Fibroblast of skin of left quadriceps (primary cell): Measurements from ENCODE around the gene DEFB127.
"Not testable (repeated sequence)": the region's sequence is repeated elsewhere in the genome, so short reads cannot be mapped to it uniquely, and the experiment has no call there.

Experiments used
- DNase-seq, 2 experiments: peaks; one replicate each; pipeline ENCODE4 v3.0.0-alpha.2; 2013; ENCODE audit warnings: low read depth in 2 of 2

Gene DEFB127, protein sequence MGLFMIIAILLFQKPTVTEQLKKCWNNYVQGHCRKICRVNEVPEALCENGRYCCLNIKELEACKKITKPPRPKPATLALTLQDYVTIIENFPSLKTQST

DNA sequence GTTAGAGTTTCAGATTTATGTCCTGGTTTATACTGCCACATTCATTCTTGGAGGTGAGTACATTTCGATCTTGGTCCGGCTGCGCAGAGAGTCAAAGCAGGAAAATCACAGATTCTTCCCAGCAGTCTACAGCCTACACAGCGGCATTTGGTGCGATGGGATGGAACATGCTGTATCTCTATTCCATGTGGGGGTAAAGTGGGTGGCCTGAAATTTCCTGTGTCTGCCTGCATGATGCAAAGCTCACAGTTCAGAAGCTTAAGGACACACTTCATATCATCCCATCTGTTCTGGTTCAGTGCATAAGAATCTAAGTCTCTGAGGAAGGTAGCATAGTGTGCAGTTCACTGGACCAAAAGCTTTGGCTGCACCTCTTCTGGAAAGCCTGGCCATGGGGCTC is at the start of gene DEFB127:
TSS of gene DEFB127 (plus strand) at position 301 of the 400 bp plus-strand sequence. CDS start at position 392, 91 bp downstream.
- DNase-seq, result no peak

DNA sequence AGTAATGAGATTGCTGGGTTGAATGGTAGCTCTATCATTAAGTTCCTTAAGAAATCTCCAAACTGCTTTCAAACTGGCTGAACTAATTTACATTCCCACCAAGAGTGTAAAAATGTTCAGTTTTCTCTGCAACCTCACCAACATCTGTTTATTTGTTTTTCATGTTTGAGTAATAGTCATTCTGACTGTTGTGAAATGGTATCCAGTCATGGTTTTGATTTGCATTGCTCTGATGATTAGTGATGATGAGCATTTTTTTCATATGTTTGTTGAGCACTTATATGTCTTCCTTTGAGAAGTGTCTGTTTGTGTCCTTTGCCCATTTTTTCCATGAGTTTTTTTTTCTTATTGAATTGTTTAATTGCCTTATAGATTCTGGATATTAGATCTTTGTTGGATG is 44.9 kb upstream of the DEFB127 start:
- DNase-seq, result no peak

DNA sequence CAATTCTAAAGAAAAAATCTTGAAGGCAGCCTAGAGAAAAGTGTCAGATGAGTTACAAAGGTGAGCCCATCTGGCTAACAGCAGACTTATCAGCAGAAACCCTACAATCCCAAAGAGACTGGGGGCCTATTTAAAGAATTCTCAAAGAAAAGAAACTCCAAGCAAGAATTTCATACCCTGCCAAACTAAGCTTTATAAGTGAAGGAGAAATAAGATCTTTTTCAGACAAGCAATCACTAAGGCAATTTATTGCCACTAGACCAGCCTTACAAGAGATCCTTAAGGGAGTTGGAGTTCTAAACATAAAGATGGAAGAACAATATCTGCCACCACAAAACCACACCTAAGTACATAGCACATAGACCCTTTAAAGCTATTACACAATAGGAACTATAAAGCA is 39.7 kb upstream of the DEFB127 start:
- DNase-seq, result no peak

DNA sequence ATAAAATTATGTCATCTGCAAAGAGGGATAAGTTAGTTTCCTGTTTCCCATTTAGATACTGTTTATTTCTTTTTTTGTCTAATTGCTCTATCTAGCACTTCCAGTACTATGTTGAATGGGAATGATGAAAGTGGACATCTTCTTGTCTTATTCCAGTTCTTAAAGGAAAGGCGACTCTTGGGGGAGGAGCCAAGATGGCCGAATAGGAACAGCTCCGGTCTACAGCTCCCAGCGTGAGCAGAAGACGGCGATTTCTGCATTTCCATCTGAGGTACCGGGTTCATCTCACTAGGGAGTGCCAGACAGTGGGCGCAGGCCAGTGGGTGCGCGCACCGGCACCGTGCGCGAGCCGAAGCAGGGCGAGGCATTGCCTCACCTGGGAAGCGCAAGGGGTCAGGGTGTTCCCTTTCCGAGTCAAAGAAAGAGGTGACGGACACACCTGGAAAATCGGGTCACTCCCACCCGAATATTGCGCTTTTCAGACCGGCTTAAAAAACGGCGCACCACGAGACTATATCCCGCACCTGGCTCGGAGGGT is 27.4 kb upstream of the DEFB127 start:
- not testable (repeated sequence) for DNase-seq

DNA sequence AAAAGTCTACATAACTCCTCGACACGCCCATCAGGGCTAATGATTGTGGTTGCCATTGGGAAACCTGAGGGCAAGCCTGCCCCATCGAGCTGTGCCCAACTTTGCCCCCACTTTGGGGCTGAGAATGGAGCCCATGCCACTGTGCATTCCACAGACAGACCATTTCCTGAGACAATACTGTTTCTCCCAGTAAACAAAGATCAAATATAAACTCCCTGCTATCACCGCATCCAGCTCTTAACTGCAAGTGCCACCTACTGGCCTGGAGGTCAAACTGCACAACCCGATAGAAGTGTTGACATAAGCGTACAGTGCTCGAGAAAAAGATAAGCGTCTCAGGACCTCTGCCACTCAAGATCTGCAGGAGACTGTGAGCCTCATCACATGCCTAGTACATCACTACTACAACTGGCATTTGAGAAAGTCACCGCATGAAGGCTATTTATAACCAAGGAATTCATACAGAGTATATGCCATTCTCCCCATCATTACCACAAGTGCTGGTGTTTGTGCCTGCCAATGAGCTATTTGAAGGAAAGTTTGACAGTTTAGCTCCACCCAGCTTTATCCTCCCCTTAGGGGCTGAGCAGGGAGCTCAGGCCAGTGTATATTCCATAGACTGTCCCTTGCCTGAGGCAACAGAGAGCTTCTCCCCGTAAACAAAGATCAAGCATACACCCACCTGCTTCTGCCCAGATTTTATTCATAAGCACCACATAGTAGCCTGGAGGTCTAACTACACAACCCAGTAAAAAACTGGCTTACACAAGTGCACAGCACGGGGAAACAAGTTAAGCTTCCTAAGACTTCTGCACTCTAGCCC is 19.4 kb upstream of the DEFB127 start:
- DNase-seq, result no peak

DNA sequence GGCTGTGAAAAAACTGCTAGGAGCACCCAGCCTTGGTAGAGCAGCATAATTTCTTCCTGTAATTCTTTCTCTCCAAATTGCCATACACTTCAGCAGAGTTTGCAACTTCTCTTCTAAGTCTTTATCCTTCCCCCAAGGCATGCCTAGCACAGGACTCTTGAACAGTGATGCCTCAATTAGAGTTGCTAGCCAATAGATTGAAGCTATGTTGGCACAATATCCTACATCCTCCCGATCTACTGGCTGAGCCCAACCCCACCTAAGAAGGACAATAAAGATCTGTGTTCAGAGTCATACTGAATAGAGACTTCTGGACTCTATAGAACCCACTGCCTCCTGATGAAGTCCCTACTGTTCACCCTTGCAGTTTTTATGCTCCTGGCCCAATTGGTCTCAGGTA is 15.0 kb upstream of the DEFB127 start, which contains the start of gene DEFB126:
TSS of gene DEFB126 (plus strand) at position 301 of the 400 bp plus-strand sequence. CDS start at position 340, 39 bp downstream.
- DNase-seq, result no peak

DNA sequence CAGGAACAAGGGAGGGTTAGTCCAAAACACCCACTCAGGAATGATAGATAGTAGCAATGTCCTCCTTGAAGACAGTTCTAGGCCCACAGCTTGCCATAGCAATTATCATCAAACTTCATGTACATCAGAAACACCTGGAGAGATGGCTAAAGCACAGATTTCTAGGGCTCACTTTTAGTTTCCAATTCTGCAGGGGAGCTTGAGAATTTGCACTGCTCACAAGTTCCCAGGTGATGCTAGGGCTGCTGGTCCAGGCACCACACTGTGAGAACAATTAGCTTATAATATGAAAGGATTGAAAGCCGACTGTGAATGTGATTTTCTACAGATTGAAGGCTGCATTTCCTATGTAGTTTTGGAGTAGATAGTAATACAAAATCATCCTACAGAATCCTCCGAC is 11.4 kb upstream of the DEFB127 start:
- no peak for DNase-seq

DNA sequence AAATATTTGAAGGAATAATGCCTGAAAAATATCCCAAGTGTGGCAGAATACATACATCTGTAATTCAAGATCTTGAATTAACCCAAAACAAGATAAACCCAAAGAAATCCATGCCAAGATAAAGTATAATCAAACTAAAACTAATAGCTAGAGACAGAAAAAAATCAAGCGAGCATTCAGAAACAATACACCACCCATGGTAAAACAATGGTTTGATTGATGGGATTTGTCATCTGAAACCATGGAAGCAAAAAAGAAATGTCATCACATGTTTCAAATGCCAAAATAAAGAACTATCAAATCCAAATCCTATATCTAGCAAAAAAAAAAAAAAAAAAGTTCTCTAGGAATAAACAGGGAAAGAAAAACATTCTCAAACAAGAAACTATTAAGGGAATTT is 5.1 kb upstream of the DEFB127 start:
- DNase-seq, result no peak

DNA sequence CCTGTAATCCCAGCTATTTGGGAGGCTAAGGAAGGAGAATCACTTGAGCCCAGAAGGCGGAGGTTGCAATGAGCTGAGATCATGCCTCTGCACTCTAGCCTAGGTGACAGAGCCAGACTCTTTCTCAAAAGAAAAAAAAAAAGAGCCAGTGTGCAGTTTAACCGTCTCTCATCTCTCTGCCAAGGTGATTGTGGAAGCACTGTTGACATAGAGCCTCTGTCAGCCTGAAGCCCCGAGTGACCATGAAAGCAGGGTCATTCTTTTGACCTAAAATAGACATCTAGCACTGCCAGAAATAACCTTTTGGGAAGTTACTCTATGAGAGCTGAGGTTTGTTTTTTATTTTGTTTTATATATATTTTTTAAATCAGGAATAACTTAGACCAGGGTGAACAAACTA is 7.4 kb downstream of the DEFB127 start:
- no peak for DNase-seq

DNA sequence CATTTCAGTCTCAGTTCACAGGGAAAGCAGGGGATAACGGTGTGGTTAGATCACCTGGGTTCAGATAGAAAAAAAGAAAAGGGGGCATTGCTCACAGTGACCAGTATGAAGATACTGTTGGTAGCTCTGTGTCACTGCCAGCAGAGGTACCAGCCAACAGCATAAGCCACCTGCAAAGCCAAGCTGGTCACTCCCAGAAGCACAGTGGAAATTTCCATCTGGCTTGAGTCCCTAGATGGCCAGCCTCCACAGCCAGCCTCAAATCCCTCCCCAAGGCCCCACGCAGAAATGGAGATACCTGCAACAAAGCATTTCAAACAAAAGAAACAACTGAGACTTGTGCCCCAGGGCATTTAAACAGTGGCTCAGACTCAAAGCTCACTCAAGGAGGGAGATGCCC is 11.6 kb downstream of the DEFB127 start:
- no peak for DNase-seq

DNA sequence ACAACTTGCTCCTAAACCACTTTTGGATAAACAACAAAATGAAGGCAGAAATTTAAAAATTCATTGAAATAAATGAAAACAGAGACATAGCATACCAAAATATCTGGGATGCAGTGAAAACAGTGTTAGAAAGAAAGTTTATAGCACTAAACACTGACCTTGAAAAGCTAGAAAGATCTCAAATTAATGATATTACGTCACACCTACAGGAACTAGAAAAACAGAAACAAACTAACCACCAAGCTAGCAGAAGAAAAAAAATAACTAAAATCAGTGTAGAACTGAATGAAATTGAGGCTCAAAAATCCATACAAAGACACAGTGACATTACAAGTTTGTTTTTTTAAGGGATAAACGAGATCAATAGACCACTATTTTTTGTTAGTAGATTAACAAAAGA is 27.0 kb downstream of the DEFB127 start:
- no peak for DNase-seq

DNA sequence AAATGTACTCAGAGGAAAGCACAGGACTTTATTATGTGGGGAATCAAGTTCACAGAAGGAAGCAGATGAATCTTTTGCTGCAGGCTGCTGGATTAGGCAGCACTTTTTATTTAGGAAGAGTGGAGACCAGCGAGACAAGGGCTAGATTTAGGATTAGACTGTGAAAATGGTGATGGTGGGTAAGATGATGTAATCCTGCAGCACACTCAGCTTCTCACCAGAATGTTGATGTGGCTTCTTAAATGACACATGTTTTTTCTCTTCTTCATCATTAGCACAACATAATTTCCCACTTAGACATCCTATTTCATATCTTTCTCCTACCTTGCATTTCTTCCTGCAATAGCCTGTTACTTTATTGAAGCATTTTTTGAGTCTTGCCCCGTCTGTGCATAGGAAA is 30.5 kb downstream of the DEFB127 start:
- DNase-seq, result no peak

DNA sequence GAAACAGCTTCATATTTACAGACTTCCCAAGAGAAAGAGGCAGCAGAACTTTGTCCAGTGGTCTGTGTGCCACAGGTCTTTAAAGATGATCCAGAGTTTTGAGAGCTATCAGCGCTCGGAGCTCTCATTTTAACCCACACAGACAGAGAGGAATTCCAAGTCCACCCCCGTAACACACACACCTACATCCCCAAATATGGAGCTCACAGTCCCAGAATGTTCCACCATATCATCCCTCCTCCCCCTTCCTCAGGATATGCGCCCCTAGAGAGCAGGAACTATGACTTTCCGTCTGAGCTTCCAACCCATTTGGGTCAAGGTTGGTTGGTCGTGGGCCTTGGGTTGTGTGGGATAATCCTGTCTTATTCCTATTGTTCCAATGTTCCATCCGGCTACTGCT is 32.4 kb downstream of the DEFB127 start, which contains the start of gene DEFB128:
TSS of gene DEFB128 (minus strand) at position 101 of the 400 bp plus-strand sequence. CDS start at position 13, 88 bp downstream.
- no peak for DNase-seq

DNA sequence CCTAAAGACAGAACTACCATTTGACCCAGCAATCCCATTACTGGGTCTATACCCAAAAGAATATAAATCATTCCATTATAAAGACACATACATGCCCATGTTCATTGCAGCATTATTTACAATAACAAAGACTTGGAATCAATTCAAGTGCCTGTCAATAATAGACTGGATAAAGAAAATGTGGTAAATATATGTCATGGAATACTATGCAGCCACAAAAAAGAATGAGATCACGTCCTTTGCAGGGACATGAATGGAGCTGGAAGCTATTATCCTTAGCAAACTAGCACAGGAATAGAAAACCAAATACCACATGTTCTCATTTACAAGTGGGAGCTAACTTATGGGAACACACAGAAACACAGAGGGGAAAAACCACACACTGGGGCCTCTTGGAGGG is 41.0 kb downstream of the DEFB127 start:
- no peak for DNase-seq

DNA sequence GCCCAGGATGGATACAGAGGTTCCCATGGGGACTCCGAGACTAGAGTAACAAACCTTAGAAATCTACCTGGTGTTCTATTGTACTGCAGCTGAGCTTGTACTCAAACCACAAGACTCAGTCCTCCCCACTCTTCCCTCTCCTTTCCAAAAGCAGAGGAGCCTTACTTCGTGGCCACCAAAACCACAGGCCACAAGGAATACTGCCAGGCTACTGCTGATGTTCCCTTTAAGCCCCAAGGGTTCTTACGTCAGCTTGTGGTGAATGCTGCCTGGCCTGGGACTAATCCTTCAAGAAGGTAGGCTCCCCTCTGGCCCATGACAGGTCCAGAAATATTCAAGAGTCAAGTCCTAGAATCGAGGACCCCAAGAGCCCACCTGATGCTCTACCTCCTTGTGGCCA is 42.7 kb downstream of the DEFB127 start:
- DNase-seq, result no peak

DNA sequence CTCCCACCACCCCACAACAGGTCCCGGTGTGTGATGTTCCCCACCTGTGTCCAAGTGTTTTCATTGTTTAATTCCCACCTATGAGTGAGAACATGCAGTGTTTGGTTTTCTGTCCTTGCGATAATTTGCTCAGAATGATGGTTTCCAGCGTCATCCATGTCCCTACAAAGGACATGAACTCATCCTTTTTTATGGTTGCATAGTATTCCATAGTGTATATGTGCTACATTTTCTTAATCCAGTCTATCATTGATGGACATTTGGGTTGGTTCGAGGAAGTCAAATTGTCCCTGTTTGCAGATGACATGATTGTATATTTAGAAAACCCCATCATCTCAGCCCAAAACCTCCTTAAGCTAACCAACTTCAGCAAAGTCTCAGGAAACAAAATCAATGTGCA is 46.4 kb downstream of the DEFB127 start:
- not testable (repeated sequence) for DNase-seq
